ENCODE measurements around the gene AKR7A3.

AKR7A3 gene

DNA sequence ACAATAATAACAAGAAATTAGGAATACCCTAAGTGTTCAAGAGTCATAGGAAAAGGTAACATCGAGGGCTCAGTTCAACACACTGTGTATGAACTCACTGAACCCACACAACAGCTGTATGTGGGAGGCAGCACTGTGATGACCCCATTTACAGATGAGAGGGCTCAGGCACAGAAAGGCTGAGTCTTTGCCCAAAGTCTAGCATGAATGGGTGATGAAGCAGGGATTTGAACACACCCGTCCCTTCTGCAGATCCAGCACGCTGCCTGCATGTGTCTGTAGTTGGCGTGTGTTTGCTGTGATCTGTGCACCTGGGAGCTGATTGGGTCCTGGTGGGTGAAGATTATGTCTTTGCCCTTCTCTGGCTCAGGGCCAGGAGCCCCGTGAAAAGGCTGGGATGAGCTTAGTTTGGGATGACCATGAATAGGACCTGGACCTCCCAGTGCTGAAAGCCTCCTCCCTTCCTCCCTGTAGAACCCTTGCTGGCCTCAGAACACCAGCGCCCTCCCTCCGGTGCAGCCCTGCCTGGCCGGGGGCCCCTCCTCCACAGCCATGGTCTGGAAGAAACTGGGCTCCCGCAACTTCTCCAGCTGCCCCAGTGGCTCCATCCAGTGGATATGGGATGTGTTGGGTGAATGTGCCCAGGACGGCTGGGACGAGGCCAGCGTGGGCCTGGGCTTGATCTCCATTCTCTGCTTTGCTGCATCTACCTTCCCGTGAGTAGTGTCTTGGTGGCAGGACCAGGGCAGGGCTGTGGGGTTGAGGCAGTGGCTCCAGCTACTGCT is 28.7 kb upstream of the AKR7A3 start:
- H3K27ac ChIP-seq = no peak overlapping the region
- TF ChIP-seq, protein P1, sequence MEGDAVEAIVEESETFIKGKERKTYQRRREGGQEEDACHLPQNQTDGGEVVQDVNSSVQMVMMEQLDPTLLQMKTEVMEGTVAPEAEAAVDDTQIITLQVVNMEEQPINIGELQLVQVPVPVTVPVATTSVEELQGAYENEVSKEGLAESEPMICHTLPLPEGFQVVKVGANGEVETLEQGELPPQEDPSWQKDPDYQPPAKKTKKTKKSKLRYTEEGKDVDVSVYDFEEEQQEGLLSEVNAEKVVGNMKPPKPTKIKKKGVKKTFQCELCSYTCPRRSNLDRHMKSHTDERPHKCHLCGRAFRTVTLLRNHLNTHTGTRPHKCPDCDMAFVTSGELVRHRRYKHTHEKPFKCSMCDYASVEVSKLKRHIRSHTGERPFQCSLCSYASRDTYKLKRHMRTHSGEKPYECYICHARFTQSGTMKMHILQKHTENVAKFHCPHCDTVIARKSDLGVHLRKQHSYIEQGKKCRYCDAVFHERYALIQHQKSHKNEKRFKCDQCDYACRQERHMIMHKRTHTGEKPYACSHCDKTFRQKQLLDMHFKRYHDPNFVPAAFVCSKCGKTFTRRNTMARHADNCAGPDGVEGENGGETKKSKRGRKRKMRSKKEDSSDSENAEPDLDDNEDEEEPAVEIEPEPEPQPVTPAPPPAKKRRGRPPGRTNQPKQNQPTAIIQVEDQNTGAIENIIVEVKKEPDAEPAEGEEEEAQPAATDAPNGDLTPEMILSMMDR (conservative IDR thresholded peaks at IDR 0.05) = no peak
- TF ChIP-seq ZFX (IDR thresholded peaks at IDR 0.05) = no peak

DNA sequence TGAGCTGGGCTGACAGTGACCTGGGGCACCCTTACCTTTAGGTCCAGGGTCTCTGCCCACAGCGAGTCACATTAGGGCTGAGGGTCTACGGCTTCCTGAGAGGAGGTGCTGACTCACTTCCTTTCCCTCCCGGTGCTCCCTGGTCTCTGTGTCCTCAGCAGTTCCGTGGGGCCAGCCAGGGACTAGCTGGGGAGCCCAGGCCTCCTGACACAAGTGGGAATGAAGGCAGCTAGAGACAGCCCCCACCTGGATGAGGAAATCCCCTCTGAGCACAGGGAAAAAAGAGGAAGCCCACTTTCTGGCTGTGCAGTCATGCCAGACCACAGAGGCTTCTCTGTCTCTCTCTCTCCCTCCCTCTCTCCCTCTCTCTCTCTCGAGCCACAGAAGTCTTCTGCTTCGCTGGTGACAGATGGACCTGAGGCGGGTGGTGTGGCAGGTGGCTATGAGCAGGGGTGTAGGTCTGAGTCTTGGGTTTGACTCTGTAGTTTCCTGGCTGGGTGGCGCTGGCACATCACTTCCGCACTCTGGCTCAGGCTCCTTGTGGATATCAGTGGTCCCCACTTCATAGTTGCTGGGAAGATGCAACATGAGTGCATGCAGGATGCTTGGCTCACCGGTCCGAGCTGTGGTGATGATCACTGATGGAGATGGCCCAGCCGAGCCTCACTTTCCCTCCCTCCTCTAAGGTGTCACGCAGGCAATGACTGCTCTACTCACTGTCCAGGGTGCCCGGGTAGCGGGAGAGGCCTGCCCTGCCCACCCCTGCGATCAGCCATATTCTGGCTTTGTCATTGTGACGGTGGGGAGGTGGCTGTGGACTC is 27.0 kb upstream of the AKR7A3 start:
- H3K27ac ChIP-seq = no peak overlapping the region

DNA sequence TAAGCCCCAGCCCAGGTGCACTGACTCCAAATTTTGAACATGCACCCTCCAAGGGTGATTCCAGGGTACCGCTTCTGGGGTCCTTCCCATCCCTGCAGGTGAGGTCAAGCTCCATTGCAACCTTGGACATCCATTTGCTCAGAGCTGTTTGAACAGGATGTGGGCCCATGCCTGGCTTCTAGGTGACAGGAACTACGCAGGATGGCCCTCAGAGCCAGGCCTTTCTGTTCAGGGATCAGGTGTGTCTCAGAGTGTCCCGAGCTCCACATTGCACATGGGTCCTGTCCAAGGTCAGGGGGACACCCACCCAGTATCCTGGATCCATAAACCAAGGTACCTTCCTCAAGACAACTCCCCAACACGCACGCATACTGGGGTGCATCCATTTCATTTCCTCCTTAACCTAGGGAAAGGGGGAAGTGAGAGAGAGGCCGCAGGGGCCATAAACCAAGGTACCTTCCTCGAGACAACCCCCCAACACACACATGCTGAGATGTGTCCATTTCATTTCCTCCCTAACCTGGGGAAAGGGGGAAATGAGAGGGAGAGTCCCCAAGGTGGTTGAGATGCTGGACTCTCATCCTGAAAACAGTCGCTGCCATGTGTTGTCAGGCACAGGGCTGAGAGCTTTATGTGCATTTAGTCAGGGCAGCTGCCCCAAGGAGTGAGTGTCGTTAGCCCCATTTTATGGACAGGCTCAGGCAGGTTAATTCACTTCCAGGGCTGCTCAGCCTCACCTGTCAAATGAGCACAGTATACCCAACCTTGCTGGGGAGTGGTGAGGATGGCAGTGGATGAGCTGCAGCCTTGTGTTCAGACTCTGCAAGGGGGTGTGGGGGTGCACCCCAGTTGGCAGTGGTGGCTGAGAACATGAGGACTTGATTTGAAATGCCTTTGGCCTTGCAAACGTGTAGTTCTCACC is 25.7 kb upstream of the AKR7A3 start:
- TF ChIP-seq, protein P1 (conservative IDR thresholded peaks at IDR 0.05) = no peak
- TF ChIP-seq ZFX (IDR thresholded peaks at IDR 0.05) = no peak
- H3K27ac ChIP-seq = no peak overlapping the region

More for the DNA sequence above, 27.0 kb upstream of the AKR7A3 start:
- TF ChIP-seq ZFX (IDR thresholded peaks at IDR 0.05) = no peak
- TF ChIP-seq, protein P1 (conservative IDR thresholded peaks at IDR 0.05) = no peak

DNA sequence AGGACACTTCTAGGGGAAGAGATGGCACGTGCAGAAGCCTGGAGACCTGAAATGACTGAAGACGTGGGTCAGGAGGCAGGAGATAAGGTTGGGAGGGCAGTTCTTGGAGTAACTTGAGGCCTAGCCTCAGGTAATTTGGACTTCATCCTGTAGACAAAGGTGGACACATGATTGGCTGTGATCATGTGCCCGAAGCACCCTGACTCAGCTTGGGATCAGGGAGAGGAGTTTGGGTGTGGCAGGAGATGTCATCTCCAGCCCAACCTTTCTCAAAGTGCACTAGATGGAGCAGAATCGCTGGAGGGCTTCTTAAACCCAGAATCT is 25.0 kb upstream of the AKR7A3 start:
- no peak overlapping the region for H3K27ac ChIP-seq
- no peak for TF ChIP-seq ZFX (IDR thresholded peaks at IDR 0.05)
- TF ChIP-seq, protein P1 (conservative IDR thresholded peaks at IDR 0.05) = no peak

DNA sequence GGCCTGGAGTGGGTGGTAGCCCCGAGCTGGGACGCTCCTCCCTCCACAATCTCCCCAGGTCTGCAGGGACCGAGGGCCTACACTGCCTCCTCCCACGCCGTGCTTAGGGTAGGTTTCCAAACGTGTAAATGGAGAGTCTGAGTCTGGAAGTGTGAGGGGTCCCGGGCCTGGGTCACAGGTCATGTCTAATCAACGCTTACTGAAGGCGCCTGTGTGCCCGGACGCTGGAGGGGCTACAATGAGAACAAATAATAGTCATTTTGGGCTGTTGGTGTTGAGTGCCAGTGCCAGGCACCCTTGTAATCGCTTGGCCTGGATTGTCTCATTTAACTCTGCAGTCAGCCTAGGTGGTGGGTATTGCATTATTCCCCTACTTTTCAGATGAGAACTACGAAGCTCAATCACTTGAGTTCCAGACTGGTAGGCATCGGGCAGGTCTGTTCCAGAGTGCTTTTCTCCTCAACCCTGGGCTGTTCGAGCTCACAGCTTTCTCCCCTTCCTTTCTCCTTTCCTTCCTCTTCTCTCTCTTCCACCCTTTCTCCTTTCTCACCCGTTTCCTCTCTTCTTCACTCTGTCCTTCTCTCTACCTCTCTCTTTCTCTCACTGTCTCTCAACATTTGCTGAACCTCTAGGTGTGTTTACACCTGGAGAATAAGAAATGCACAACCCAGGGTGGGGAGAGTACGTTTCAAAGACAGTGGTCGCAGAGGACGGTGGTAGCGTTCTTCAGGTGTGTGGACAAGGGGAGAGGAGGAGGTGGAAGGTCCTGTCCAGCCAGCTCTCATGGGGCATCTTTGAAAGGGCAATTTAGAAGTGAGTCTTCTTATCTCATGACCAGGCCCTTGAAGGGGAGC is 24.4 kb upstream of the AKR7A3 start:
- TF ChIP-seq, protein P1 (conservative IDR thresholded peaks at IDR 0.05) = no peak
- TF ChIP-seq ZFX (IDR thresholded peaks at IDR 0.05) = no peak
- peak overlapping the region; percentile 91 for H3K27ac ChIP-seq

DNA sequence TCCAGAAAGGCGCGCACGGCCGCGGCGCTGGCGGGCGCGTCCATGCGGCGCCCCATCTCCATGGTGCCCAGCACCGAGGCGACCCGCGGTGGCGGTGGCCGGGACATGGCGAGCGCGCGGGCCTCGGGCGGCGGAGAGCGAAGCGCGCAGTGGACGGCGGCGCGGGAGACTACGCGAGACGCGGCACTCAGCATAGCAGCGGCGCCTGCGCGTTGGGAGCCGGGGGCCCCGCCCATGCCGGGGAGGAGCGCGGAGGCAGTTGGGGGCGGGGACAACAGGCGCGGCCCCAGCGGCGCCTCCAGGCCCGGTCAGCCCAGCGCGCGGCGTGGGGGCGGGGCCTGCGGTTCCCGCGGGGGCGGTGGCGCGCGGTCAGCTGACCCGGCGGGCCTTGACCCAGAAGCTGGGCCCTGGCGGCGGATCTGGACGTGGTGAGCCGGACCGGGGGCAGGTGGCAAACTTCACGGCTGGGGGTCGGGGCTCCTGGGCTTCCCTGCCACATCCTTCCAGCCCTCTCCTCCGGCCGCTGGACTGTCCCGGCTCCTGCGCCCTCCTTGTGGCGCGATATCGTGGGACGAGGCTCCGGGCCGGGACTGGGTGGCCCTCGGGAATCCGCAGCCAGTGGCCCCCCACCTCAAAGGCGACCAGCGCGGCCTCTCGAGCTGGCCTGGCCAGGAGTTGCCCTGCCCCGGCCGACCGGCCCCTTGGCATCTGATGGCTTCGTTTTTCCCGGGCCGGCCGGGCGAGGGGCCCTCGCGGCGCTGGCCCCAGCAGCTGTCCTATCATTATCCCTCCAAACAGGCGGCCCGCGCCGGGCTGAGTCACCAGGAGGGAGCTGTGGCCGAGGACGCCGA is 23.6 kb upstream of the AKR7A3 start, which contains the start of the genes AKR7A2 and SLC66A1:
Gene AKR7A2 (minus strand): TSS at position 214 of the 851 bp plus-strand sequence. CDS start 20 bp downstream, at position 194.
Gene SLC66A1 (plus strand): TSS at position 396 of the 851 bp plus-strand sequence. CDS start 5,352 bp downstream, outside the sequence.
- TF ChIP-seq ZFX (IDR thresholded peaks at IDR 0.05) = peak; percentile 42
- TF ChIP-seq, protein P1 (conservative IDR thresholded peaks at IDR 0.05) = no peak

More for the DNA sequence above, 23.6 kb upstream of the AKR7A3 start, which contains the start of the genes AKR7A2 and SLC66A1:
- peak within 1 kb of the TSS; percentile 91 for H3K27ac ChIP-seq
